Right kidney (tissue), 1 donor: ENCODE results near the gene UVRAG.
"Not testable (repeated sequence)": the region's sequence is repeated elsewhere in the genome, so short reads cannot be mapped to it uniquely, and the experiment has no call there.

Experiments
- DNase-seq: peaks from one replicate; pipeline ENCODE4 v3.0.0-alpha.2; 2016

Gene UVRAG

DNA sequence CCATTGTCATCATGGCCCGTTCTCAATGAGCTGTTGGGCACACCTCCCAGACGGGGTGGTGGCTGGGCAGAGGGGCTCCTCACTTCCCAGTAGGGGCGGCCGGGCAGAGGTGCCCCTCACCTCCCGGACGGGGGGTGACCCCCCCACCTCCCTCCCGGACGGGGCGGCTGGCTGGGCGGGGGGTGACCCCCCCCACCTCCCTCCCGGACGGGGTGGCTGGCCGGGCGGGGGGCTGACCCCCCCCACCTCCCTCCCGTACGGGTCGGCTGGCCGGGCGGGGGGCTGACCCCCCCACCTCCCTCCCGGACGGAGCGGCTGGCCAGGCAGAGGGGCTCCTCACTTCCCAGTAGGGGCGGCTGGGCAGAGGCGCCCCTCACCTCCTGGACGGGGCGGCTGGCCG, 62.3 kb downstream of the UVRAG start:
- DNase-seq, result not testable (repeated sequence)

DNA sequence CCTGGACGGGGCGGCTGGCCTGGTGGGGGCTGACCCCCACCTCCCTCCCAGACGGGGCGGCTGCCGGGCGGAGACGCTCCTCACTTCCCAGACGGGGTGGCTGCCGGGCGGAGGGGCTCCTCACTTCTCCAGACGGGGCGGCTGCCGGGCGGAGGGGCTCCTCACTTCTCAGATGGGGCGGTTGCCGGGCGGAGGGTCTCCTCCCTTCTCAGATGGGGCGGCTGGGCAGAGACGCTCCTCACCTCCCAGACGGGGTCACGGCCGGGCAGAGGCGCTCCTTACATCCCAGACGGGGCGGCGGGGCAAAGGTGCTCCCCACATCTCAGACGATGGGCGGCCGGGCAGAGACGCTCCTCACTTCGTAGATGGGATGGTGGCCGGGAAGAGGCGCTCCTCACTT, 62.9 kb downstream of the UVRAG start:
- not testable (repeated sequence) for DNase-seq

DNA sequence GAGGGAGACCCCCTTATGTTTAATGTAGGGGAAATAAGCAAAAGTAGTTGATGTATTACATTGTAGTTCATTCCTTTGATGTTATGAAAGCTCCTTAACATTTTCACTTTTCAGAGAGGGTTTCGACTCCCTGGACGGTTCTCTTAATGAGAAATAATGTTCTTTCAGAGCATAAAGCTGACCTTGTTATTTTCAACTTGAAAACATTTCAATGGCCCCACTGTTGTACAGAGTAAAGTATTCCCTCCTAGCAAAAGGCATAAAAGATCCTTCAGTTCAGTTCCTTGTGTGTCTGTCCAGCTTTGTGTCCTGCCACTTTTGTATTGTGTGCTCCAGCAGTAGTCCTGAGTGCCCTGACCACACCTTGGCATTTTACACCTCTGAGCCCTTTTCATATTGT, 63.9 kb downstream of the UVRAG start:
- DNase-seq, result no peak

DNA sequence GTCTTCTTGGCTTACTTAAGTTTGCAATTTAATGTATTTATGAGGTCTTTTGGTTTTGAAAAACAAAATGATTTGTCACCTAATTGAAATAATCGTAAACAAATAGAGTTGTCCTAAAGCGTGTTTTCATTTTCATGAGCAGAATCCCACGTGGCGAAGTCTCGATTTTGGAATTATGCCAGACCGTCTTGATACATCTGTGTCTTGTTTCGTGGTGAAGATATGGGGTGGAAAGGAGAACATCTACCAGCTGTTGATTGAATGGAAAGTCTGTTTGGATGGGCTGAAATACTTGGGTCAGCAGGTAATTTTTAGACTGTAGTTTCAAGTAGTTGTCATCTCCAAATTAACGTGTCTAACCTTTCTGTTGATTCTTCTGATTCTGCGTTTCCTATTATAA, 64.7 kb downstream of the UVRAG start:
- DNase-seq, result no peak

DNA sequence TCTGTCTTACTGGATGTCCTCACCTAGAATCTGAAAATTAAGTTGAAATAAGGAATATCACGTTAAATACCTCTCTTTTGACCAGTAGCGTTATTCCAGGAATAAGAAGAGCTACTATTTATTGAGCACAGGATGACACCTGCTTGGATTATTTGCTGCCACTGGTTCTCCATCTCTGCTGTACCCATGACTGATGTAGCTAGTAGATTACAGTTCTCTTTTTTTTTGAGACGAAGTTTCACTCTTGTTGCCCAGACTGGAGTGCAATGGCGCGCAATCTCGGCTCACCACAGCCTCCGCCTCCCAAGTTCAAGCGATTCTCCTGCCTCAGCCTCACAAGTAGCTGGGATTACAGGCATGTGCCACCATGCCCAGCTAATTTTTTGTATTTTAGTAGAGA, 65.3 kb downstream of the UVRAG start:
- DNase-seq, result not testable (repeated sequence)

DNA sequence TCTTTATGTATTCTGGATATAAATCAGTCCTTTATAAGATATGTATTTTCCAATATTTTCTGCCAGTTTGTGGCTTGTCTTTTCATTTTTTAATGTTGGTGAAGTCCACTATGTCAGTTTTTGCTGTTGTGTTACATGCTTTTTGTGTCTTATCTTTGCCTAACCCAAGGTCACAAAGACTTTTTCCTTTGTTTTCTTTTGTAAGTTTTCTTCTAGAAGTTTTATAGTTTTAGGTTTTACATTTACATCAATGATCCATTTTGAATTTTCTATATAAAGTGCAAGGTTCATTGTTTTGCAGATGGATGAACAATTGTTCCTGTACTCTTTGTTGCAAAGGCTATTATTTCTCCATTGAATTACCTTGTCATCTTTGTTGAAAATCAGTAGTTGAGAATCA, 69.3 kb downstream of the UVRAG start:
- no peak for DNase-seq

DNA sequence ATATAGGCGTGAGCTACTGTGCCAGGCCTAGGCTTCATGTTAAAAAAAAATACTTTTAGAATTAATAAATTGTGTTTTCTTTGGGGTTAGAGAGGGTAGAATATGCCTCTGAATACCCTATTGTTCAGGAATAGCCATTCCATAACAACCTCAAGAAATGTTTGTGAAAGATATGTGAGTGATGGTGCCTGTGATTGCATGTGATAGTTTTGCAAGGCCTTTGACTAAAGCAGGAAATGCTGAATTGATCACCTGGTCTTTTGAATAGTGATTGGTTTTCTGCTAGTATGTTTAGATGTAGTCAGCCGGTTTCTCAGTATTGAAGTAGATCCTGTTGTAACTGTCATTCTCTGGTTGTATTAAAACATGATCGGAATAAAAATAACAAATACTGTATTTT, 73.4 kb downstream of the UVRAG start:
- DNase-seq, result no peak

DNA sequence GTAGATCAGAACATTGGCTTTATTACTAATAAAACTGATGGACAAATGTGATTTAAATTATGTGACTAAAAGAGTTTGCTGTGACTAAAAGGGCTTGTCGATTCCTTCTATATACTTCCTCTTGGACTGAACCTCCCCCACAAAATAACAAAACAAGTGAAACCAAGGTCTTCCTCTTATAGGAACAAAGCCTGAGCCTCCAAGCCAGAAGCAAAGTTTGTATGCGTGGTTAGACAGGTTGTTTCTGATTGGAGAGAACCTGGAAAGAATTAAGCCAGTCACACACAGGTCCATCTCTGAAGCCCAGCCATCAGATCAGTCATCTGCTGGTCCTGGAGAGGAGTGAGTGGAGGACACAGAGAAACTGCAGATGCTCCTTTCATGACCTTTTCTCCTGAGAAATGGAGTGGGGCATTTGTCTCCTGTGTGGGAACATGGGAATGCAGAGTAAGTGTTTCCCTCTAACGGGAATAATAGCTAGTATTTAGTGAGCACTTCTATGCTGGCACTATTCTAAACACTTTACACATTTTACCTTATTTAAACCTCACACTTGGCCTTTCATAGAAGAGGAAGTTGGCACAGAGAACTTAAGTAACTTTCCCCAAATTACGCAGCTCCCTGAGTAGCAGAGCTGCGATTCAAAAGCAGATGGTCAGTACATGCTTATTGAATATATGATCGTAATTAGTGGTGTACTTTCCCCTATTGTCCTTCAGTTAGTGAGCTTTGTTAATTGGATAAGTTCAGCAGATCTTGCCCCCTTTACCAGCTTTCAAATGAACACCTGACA, 77.1 kb downstream of the UVRAG start:
- no peak for DNase-seq

DNA sequence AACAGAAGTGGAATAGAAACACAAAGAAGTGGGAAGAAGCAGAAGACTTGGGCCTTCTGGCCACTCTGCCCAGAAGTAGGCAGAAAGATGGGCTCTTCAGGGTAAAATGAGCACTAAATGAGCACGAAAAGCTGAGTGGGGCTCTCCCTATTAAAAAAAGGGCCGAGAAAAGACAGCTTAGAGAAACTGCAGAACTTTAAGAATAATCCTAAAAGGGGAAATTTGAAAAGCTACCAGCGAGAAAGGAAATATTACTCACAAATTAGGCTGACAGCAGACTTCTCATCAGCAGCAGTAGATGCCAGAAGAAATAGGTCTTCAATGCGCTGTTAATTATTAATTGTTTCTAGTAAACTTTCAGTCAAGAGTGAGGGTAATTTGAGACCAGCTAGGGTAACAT, 78.2 kb downstream of the UVRAG start:
- no peak for DNase-seq

DNA sequence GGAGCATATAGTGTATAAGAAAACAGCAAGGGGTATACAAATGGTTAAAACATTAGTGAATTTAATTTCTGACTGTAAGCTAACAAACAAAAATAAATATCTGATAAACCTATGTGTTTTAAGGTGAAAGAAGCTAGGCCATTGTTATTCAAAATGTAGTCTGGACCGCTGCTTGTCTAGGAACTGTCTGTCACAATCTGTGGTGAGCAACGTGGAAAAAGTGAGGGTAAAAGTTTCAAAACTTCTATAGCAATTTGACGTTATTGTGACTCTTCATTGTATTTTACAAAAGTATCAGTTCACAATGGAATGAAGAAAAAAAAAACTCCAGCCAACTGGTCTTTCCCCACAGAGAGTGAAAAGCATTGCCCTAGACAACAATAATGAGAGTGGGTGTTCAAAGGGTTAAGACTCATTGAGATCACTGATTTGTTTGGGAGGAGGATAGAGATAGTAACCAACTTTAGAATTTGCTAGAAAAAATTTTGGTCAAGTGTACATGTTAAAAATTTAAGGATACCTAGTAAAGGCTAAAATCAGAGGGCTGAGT, 79.1 kb downstream of the UVRAG start:
- no peak for DNase-seq

DNA sequence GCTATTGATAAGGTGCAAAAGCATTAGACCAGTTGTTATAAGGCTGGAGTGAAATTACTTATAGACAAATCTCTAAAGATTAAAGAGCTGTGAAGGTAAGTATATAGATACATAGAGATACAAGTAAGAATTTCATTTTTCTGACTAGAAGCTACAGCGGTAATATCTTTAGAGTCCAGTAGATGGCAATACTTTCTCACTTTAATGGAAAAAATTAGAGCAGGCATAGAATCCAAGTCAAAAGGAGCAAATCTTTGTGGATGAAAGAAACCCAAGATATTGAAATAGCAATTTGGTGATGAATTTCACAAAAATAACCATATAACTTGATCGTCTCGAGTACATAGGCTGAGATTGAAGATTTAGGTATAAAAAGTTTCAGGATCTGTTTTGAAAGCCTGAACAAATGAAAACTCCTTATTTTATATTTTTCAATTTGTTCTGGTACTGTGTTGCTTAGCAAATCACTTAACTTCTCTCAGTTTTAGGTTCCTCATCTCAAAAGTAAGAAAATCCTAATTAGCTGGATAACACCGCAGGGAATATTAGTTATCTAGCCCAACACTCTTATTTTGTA, 81.9 kb downstream of the UVRAG start:
- DNase-seq, result no peak

DNA sequence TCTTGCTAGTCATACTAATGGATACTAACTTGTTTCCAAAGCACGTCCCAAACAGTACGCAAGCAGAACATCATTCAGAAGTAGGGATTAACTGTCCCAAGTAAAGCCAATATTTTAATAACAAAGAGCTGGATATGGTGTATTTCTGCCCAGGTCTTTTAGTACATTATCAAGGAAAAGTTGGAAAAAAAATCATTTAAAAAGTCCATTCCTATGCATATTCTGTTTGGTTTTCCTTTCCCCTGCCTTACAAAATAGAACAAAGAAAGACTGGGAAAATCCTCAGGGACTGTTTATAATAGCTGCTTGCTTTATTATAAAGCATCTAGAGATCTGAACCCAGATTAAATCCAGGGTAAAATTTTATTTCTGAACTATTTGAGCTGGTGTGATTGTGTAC, 83.9 kb downstream of the UVRAG start:
- no peak for DNase-seq

DNA sequence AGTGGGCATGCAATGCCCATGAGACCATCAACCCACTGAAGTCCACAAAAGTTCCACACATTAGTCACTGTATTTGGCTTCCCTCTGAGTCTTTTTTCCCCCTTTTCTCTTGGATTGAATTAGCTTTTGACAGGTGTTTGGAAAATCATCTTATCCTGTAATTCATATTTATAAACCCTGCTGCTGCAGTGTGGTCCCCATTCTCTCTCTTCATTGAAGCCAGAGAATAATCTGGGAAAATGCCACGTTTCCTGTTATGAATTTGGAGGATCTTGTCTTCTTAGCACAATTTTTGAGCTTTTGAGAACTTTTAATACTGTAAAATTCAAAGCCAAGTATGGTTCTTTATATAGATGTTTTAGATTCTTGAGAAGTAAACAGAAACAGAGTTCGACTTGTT, 84.8 kb downstream of the UVRAG start:
- no peak for DNase-seq

DNA sequence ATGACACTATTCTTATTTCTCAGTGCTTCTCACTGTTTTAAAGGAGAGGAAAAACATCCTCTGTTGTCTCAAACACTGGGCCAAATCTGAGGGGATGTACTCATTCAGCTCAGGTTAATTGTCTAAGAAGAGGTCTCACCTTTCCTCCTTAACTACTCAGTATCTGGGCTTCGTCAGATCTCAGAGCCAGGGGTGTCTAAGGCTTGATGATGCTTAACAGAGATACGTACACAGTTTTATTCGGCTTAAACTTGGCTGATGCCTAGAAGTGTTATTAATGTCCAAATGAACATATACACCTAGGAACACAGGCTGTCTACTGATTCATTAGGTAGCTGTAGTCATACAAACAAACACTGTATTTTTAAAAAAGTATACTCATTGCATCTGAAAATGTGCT, 85.8 kb downstream of the UVRAG start:
- no peak for DNase-seq

DNA sequence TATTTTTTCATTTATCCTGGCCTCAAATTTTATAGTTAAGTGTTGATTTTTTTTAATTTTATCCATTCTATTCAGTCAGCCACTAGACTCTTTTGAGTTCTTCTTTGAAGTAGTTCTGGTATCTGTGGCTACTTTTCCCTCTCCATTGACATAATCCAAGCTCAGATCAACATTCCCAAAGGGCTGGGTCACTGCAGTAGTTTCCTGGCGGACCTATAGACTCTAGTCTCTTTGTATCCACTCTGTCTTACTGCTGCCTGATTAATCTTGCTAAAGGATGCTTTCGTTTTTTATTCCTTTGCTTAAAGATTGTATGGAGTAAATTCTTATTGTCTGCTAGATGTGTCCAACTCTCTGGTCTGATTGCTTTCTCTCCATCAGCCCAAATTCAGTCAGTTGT, 87.6 kb downstream of the UVRAG start:
- no peak for DNase-seq

DNA sequence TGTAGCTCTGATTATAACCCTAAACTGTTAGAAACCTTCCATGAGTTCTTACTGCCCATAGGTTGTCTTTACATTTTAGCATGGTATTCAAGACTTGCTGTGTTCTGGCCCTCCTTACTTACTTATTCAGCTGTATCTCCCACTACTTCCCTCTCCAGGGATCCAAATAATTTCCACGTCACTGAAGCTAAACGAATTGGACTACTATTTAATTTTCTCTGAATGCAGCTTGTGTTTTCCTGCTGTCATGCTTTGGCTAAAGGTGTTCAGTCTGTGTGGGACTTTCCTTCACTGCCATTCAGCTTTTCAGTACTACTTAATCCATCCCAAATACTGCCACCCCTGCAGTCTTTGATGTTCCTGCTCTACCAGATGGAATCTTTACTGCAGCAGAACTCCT, 88.3 kb downstream of the UVRAG start:
- no peak for DNase-seq

DNA sequence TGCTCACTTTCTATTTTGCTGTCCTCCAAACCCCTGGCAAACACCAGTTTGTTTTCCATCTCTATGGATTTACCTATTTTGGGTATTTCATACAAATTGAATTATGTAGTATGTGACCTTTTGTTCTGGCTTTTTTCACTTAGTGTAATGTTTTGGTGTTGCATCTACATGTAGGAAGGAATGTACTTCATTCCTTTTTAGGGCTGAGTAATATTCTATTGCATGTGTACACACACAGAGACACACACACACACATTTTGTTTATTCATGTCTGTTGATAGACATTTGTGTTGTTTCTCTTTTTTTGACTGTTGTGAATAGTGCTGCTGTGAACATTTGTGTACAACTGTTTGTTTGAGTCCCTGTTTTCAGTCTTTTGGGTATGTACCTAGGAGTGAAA, 90.4 kb downstream of the UVRAG start:
- no peak for DNase-seq

DNA sequence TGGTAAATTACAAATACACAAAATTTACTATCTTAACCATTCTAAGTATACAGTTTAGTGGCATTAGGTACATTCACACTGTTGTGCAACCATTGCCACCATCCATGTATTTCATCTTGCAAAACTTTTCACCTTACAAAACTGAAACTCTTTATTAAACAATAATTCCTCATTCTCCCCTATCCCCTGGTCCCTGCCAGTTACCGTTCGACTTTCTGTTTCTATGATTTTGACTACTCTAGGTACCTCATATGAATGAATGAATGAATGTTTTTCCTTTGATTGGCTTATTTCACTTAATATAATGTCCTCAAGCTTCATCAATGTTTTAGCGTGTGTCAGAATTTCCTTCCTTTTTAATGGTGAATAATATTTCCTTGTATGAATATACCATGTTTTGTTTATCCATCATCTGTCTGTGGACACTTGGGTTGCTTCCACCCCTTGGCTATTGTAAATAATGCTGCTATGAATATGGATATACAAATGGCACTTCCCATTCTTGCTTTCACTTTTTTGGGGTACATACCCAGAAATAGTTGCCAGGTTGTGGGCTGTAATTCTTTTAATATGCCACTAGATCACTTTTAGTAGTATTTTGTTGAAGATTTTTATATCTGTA, 93.0 kb downstream of the UVRAG start:
- no peak for DNase-seq

DNA sequence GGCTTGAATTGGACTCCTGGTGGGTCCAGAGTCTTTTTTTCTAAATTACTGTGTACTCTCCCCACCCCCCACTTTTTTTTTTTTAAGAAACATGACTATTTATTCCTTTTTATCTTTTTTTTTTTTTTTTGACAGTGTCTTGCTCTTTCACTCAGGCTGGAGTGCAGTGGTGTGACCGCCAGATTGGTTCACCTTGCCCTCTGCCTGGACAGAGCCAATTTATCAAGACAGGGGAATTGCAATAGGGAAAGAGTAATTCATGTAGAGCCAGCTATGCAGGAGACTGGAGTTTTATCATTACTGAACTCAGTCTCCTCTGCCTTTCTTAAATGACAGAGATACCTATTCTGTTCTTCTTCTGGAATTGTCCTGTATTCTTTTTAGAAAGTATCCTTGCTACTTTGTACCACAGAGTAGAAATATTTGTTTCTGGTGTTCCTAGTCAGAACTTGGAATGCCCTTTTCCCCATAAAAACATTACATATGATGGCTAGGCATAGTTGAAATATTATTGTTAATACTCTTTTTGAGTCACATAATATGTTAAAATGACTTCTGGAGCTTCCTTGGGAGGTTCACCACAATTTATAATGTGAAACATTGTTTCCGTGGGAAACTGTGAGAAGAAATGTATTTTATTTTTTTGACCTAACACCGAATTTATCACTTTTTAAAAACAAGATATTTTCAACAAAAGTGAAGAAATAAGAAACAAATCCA, 95.6 kb downstream of the UVRAG start:
- DNase-seq, result no peak

DNA sequence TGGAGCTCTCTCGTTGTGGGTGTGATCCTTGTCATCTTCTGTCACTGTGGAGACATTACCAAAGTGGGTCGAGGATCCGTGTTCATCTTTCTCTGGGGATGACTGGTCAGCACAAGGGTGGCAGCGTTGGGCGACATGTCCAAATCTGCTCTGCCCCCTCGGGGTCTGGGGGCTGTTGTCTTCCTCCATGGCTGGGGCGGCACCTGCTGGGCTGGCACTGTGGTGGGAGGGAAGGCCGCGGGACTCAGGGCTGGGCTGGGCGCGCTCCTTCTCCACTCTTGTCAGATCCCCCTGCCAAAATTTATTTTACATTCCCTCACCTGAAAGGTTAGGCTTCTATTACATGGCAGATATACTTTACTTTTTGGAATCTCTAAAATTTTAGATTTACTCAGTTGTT, 96.4 kb downstream of the UVRAG start:
- no peak for DNase-seq

DNA sequence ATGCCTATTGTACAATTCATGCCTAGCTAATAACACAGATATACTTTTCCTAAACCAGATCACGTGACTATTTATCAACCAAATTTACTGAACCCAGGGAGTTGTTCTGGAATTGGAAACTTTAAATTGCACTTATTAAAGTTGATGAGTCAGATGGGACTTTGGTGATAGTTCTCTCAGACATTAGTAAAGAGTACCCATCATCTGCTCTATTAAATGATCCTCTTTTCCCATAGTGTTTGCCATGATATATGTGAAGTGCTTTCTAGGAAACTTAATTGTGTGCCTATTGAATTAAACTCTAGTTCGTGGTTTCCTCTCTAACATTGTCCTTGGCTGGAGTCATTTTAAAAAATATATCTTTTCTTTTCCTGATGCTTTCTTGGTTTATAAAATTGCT, 99.0 kb downstream of the UVRAG start:
- no peak for DNase-seq

DNA sequence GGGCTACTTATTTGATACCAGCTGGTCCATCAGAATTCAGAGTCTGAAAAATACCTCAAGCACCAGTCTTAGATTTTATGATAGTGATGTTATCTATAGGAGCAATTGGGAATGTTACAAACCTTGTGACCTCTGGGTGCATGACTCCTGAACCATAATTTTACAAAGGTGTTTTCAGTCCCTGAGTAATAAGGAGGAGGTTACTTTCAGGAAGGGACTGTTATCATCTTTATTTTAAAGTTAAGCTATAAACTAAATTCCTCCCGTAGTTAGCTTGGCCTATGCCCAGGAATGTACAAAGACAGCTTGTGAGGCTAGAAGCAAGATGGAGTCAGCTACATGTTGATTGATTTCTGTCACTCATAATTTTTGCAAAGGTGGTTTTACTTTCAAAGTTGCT, 101.9 kb downstream of the UVRAG start:
- no peak for DNase-seq

DNA sequence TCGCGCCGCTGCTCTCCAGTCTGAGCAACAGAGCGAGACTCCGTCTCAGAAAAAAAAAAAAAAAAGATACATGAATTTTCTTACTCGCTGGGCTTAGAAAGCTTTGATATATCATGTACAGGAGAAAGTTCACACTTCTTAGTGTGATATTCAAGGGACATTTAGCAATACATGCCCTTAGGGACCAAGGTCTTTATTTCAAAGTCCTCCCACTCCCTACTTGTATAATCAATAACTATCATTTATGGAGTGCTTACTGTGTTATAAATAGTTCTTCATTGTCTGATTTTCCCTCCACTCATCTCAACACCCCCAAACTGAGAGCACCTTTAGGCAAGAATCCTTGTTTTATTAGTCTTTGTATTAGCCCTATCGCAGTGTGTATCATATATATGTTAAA, 103.3 kb downstream of the UVRAG start:
- DNase-seq, result no peak
